GM21423 (cell line): ENCODE results near the gene ESPN.

Experiments
- ATAC-seq: cut with Tn5 transposase; IDR thresholded peaks from one replicate; pipeline ENCODE4 v1.9.1; 2021; ENCODE audit warnings: mild to moderate bottlenecking, moderate library complexity; ENCODE audit not compliant: unreplicated experiment

Gene ESPN

GRCh38 chr1:6508816-6509189, 84.2 kb downstream of the ESPN start:
- no peak for ATAC-seq

- no peak for ATAC-seq
Measured at GRCh38 chr1:6509220-6509918, 84.8 kb downstream of the ESPN start.

DNA sequence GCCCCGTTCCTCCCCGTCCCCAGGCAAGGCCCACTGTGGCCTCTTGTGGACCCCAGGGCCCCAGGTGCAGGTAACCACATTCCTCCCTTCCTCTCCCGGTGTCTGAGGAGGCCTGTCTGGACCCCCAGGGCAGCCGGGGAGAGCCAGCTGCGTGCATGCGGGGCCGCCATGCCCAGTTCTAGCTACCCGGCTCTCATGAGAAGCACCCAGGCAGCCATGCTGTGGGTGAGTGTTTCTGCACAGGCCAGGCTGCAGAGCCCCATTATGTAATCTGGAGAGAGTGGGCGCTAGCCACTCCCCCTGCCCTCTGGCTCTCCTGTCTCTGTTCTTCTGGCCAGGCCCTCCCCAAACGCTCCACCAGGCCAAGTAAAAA, 85.3 kb downstream of the ESPN start:
- no peak for ATAC-seq

DNA sequence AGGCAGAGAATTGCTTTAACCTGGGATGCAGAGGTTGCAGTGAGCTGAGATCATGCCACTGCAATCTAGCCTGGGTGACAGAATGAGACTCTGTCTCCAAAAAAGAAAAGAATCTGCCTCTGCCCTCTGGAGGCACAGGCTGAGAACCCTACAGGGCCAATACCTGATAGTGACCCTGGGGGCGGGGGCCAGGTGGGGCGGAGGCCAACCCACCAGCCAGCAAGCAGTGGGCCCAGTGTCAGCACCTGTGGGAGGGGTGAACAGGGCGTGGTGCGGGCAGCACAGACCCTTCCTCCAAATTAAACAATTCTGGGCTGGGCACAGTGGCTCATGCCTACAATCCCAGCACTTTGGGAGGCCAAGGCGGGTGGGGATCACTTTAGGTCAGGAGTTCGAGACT, 85.9 kb downstream of the ESPN start:
- ATAC-seq: no peak
